Vagina (tissue), 2 donors: ENCODE results near the gene PDXK.

Experiments
- CTCF ChIP-seq, 3 experiments: fragments of 450-650 bp in 2 of 3; fragments of 200-600 bp in 1 of 3; sonication (generic) in 1 of 3; IDR thresholded peaks; one replicate each; pipeline ENCODE4 v1.5.1; 2017 to 2019; ENCODE audit warnings: antibody characterized with exemption in 3 of 3, mild to moderate bottlenecking in 2 of 3, moderate library complexity in 2 of 3
- POLR2A ChIP-seq, 2 donors: fragments of 450-650 bp; IDR thresholded peaks; one replicate each; pipeline ENCODE4 v1.6.1; 2017; ENCODE audit warnings: antibody characterized with exemption in 2 of 2, mild to moderate bottlenecking in 2 of 2, moderate library complexity in 2 of 2

- TF ChIP-seq CTCF (IDR thresholded peaks at IDR 0.05) (no peak), POLR2A (IDR thresholded peaks at IDR 0.05) (no peak)
These were observed 15.7 kb upstream of the PDXK start for GRCh38 chr21:43703035-43703880.
